Effector memory CD8-positive, alpha-beta T cell (primary cell): ENCODE measurements around the gene LRP1B.
"Not testable (repeated sequence)": the region's sequence is repeated elsewhere in the genome, so short reads cannot be mapped to it uniquely, and the experiment has no call there.

Experiments
- ATAC-seq: fragments of 150-1000 bp; cut with Tn5 transposase; replicated peaks from 2 replicates; pipeline ENCODE4 v1.10.0; 2021; ENCODE audit warnings: mild to moderate bottlenecking, moderate library complexity
- DNase-seq, 3 experiments: peaks; one replicate each; pipeline ENCODE4 v3.0.0; 2021
- H3K27ac Mint-ChIP-seq, 2 donors: one replicate each; pipeline ENCODE4 v1.8.0; 2022; ENCODE audit warnings: mild to moderate bottlenecking in 2 of 2, mixed read lengths in 2 of 2, moderate library complexity in 2 of 2
- H3K27me3 Mint-ChIP-seq, 2 donors: one replicate each; pipeline ENCODE4 v1.8.0; 2022; ENCODE audit warnings: mixed read lengths in 2 of 2
- H3K36me3 Mint-ChIP-seq: one replicate; pipeline ENCODE4 v1.8.0; 2022; ENCODE audit warnings: mild to moderate bottlenecking, moderate library complexity, mixed read lengths; ENCODE audit not compliant: insufficient read depth
- H3K4me1 Mint-ChIP-seq, 2 donors: one replicate each; pipeline ENCODE4 v1.8.0; 2022; ENCODE audit warnings: low read depth in 2 of 2, mixed read lengths in 2 of 2
- H3K4me3 Mint-ChIP-seq, 2 donors: one replicate each; pipeline ENCODE4 v1.8.0; 2022; ENCODE audit warnings: mild to moderate bottlenecking in 2 of 2, mixed read lengths in 2 of 2, moderate library complexity in 2 of 2
- H3K9me3 Mint-ChIP-seq, 2 donors: one replicate each; pipeline ENCODE4 v1.8.0; 2022; ENCODE audit warnings: mixed read lengths in 2 of 2

The LRP1B gene

GRCh38 chr2:140552634-140553033 is 1578.2 kb downstream of the LRP1B start:
- Mint-ChIP-seq H3K4me1 (no peaks in the 10 kb centered on the region), H3K27ac (no peak overlapping the region), H3K36me3 (no peaks in the 10 kb centered on the region), H3K9me3 (peaks cover 4 to 8% of the 10 kb centered on the region in 2 donors), H3K27me3 (no peaks in the 10 kb centered on the region), H3K4me3 (no peak overlapping the region)
- DNase-seq: no peak
- no peak for ATAC-seq

- no peak overlapping the region for H3K27ac Mint-ChIP-seq
- no peaks in the 10 kb centered on the region for H3K27me3 Mint-ChIP-seq
- no peaks in the 10 kb centered on the region for H3K36me3 Mint-ChIP-seq
- H3K4me3 Mint-ChIP-seq: no peak overlapping the region
- DNase-seq (no peak), ATAC-seq (no peak)
- H3K9me3 Mint-ChIP-seq: peaks cover 0 to 8% of the 10 kb centered on the region in 2 donors
- H3K4me1 Mint-ChIP-seq: no peaks in the 10 kb centered on the region
These were observed 1579.5 kb downstream of the LRP1B start for GRCh38 chr2:140551287-140551686.

DNA sequence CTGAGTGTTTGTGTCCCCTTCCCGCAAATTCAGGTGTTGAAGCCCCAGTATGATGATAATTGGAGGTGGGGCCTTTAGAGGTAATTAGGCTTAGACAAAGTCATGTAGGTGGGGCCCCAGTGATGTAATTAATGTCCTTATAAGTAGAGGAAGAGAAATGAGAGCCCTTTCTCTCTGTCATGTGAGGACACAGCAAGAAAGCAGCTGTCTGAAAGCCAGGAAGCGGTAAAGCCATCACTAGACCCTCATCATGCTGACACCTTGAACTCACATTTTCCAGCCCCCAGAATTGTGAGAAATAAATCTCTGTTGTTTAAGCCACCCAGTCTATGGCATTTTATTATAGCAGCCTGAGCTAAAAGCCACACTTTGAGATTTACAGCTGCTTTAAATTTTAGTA is 1580.0 kb downstream of the LRP1B start:
- DNase-seq: no peak
- no peaks in the 10 kb centered on the region for H3K4me1 Mint-ChIP-seq
- no peak overlapping the region for H3K4me3 Mint-ChIP-seq
- no peak for ATAC-seq
- H3K9me3 Mint-ChIP-seq: peaks cover 0 to 8% of the 10 kb centered on the region in 2 donors
- no peak overlapping the region for H3K27ac Mint-ChIP-seq
- H3K27me3 Mint-ChIP-seq: no peaks in the 10 kb centered on the region
- H3K36me3 Mint-ChIP-seq: no peaks in the 10 kb centered on the region

GRCh38 chr2:140544769-140545168 is 1586.0 kb downstream of the LRP1B start:
- not testable (repeated sequence) for DNase-seq, H3K27ac Mint-ChIP-seq, ATAC-seq, H3K27me3 Mint-ChIP-seq, H3K36me3 Mint-ChIP-seq, H3K4me1 Mint-ChIP-seq, H3K4me3 Mint-ChIP-seq
- H3K9me3 Mint-ChIP-seq: peaks cover 8 to 13% of the 10 kb centered on the region in 2 donors

- no peak overlapping the region for H3K27ac Mint-ChIP-seq
- no peak overlapping the region for H3K4me3 Mint-ChIP-seq
- no peaks in the 10 kb centered on the region for H3K36me3 Mint-ChIP-seq
- DNase-seq (no peak), ATAC-seq (no peak)
- peaks cover 8 to 13% of the 10 kb centered on the region in 2 donors for H3K9me3 Mint-ChIP-seq
- no peaks in the 10 kb centered on the region for H3K27me3 Mint-ChIP-seq
- H3K4me1 Mint-ChIP-seq: no peaks in the 10 kb centered on the region
These were observed 1588.2 kb downstream of the LRP1B start for GRCh38 chr2:140542627-140543026.

- no peaks in the 10 kb centered on the region for H3K36me3 Mint-ChIP-seq
- DNase-seq: no peak
- H3K27me3 Mint-ChIP-seq: no peaks in the 10 kb centered on the region
- no peak for ATAC-seq
- H3K27ac Mint-ChIP-seq: no peak overlapping the region
- no peak overlapping the region for H3K4me3 Mint-ChIP-seq
- no peaks in the 10 kb centered on the region for H3K4me1 Mint-ChIP-seq
- H3K9me3 Mint-ChIP-seq: peaks cover 7 to 8% of the 10 kb centered on the region in 2 donors
These were observed 1591.5 kb downstream of the LRP1B start for GRCh38 chr2:140539242-140539875.

DNA sequence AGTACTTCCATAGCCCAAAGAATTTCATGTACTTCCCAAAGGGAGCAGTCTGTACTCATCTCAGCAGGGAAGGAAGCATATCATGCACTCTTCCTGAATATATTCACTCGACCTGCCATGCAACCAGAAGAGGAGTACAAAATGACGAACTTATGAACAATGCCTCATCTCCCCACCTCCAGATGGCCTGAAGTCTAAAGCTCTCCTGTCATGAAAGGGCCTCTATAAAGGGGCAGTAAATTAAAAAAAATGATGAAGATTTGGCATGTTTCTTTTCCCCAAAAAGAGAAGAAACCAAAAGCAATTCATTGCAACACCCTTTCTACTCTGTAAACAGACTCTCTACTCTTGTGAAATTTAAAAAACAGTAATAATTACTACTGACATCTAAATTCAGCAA is 1601.1 kb downstream of the LRP1B start:
- Mint-ChIP-seq H3K27ac (no peak overlapping the region), H3K36me3 (no peaks in the 10 kb centered on the region), H3K9me3 (peaks cover 19 to 23% of the 10 kb centered on the region in 2 donors), H3K4me1 (no peaks in the 10 kb centered on the region), H3K4me3 (no peak overlapping the region), H3K27me3 (no peaks in the 10 kb centered on the region)
- DNase-seq (no peak), ATAC-seq (no peak)

DNA sequence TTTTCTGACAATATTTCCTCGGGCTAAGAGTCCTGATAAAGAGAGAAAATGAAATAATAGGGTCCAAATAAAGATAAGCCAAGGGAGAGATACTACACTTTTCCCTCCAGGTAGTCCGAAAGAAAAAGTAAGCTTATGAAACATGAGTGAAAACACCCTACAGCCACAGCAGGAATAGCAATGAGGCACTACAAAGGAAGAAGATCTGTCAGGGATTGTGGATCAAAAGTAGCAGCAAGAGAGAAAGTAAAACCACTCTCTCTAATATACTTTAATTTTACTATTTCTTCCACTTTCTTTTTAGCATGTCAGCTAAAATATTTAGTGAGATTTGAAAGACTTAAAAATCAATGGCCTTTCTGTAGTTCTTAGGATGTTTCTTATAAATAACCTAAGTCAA is 1601.8 kb downstream of the LRP1B start:
- DNase-seq: no peak
- H3K36me3 Mint-ChIP-seq: no peaks in the 10 kb centered on the region
- no peaks in the 10 kb centered on the region for H3K4me1 Mint-ChIP-seq
- peaks cover 19 to 23% of the 10 kb centered on the region in 2 donors for H3K9me3 Mint-ChIP-seq
- no peak overlapping the region for H3K27ac Mint-ChIP-seq
- H3K27me3 Mint-ChIP-seq: no peaks in the 10 kb centered on the region
- no peak overlapping the region for H3K4me3 Mint-ChIP-seq
- no peak for ATAC-seq

- Mint-ChIP-seq H3K4me3 (no peak overlapping the region), H3K36me3 (no peaks in the 10 kb centered on the region), H3K27ac (no peak overlapping the region), H3K9me3 (peaks cover 16 to 30% of the 10 kb centered on the region in 2 donors), H3K27me3 (no peaks in the 10 kb centered on the region), H3K4me1 (no peaks in the 10 kb centered on the region)
- no peak for DNase-seq
- ATAC-seq: no peak
These were observed 1604.2 kb downstream of the LRP1B start for GRCh38 chr2:140526575-140526974.

GRCh38 chr2:140512106-140512505 is 1618.7 kb downstream of the LRP1B start:
- H3K36me3 Mint-ChIP-seq: no peaks in the 10 kb centered on the region
- ATAC-seq (no peak), DNase-seq (no peak)
- H3K27me3 Mint-ChIP-seq: no peaks in the 10 kb centered on the region
- peaks cover 0 to 8% of the 10 kb centered on the region in 2 donors for H3K9me3 Mint-ChIP-seq
- H3K4me1 Mint-ChIP-seq: no peaks in the 10 kb centered on the region
- H3K4me3 Mint-ChIP-seq: no peak overlapping the region
- H3K27ac Mint-ChIP-seq: no peak overlapping the region

GRCh38 chr2:140509765-140510164 is 1621.1 kb downstream of the LRP1B start:
- Mint-ChIP-seq H3K4me1 (no peaks in the 10 kb centered on the region), H3K27ac (no peak overlapping the region), H3K36me3 (no peaks in the 10 kb centered on the region), H3K27me3 (no peaks in the 10 kb centered on the region), H3K4me3 (no peak overlapping the region), H3K9me3 (peaks cover 0 to 8% of the 10 kb centered on the region in 2 donors)
- ATAC-seq (no peak), DNase-seq (no peak)

DNA sequence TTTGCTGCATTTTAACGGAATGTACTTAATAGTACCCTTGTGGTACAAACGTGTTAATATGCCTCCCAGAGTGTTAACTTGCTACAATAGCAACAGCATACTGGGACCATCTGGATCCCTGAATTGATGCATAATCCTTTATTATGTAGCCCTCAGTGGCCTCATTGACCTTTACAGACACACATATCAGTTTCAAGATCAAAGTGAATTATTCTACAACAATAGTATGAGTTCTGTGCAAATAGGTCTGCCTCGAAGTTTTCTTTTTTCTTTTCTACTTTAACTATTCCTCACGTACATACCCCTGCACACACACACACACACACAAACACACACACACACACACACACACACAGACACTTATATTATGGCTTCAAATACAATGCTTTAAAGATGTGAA is 1622.1 kb downstream of the LRP1B start:
- H3K4me1 Mint-ChIP-seq: no peaks in the 10 kb centered on the region
- no peak for DNase-seq
- no peaks in the 10 kb centered on the region for H3K36me3 Mint-ChIP-seq
- no peak overlapping the region for H3K4me3 Mint-ChIP-seq
- peaks cover 0 to 8% of the 10 kb centered on the region in 2 donors for H3K9me3 Mint-ChIP-seq
- no peaks in the 10 kb centered on the region for H3K27me3 Mint-ChIP-seq
- ATAC-seq: no peak
- no peak overlapping the region for H3K27ac Mint-ChIP-seq

- Mint-ChIP-seq H3K4me3 (no peak overlapping the region), H3K4me1 (no peaks in the 10 kb centered on the region), H3K36me3 (no peaks in the 10 kb centered on the region), H3K27ac (no peak overlapping the region), H3K9me3 (peaks cover 0 to 8% of the 10 kb centered on the region in 2 donors), H3K27me3 (no peaks in the 10 kb centered on the region)
- no peak for DNase-seq
- no peak for ATAC-seq
These were observed 1624.2 kb downstream of the LRP1B start for GRCh38 chr2:140506606-140507005.

DNA sequence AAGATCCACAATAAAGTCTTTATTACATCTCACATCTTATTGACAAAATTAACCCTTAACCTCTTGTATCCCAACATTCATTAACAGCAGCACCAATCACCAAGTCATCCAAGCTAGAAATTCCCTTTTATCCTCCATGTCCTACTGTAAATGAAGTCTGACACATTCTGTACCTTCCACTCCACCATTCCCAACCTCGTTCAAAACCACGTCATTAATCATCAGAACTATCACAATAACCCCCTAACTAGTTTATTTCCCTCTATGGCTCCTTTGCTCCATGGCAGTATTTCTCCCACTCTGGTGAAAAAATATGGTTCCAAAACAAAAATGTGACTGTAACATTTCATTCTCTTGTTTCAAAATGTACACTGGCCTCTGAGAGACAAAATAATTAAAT is 1626.2 kb downstream of the LRP1B start:
- no peak overlapping the region for H3K4me3 Mint-ChIP-seq
- H3K27me3 Mint-ChIP-seq: no peaks in the 10 kb centered on the region
- DNase-seq (no peak), ATAC-seq (no peak)
- no peaks in the 10 kb centered on the region for H3K36me3 Mint-ChIP-seq
- no peak overlapping the region for H3K27ac Mint-ChIP-seq
- no peaks in the 10 kb centered on the region for H3K4me1 Mint-ChIP-seq
- peaks cover 0 to 4% of the 10 kb centered on the region in 2 donors for H3K9me3 Mint-ChIP-seq
